Right kidney (tissue), 1 donor: ENCODE results near the gene SEL1L3.

Experiments
- DNase-seq: peaks from one replicate; pipeline ENCODE4 v3.0.0-alpha.2; 2016

SEL1L3 gene

GRCh38 chr4:25749150-25749794 lies 113.5 kb downstream of the SEL1L3 start:
- no peak for DNase-seq

GRCh38 chr4:25743971-25744370 lies 118.8 kb downstream of the SEL1L3 start:
- no peak for DNase-seq

- DNase-seq = no peak
Measured at GRCh38 chr4:25729564-25729963, 133.2 kb downstream of the SEL1L3 start.

GRCh38 chr4:25728886-25729285 lies 133.9 kb downstream of the SEL1L3 start:
- no peak for DNase-seq

GRCh38 chr4:25727711-25728493 lies 134.9 kb downstream of the SEL1L3 start:
- peak; percentile 37 for DNase-seq

GRCh38 chr4:25725870-25726269 lies 136.9 kb downstream of the SEL1L3 start:
- DNase-seq = no peak

GRCh38 chr4:25723409-25723808 lies 139.4 kb downstream of the SEL1L3 start:
- DNase-seq = no peak

- DNase-seq = no peak
Measured at GRCh38 chr4:25722964-25723363, 139.8 kb downstream of the SEL1L3 start.

- DNase-seq = no peak
Measured at GRCh38 chr4:25713812-25714211, 149.0 kb downstream of the SEL1L3 start.

GRCh38 chr4:25712611-25713010 lies 150.2 kb downstream of the SEL1L3 start:
- no peak for DNase-seq

- DNase-seq = no peak
Measured at GRCh38 chr4:25710637-25711036, 152.2 kb downstream of the SEL1L3 start.

GRCh38 chr4:25704516-25704915 lies 158.3 kb downstream of the SEL1L3 start:
- no peak for DNase-seq

- DNase-seq = no peak
Measured at GRCh38 chr4:25703731-25704388, 158.9 kb downstream of the SEL1L3 start.

- DNase-seq = no peak
Measured at GRCh38 chr4:25702848-25703247, 159.9 kb downstream of the SEL1L3 start.

- no peak for DNase-seq
Measured at GRCh38 chr4:25700661-25701060, 162.1 kb downstream of the SEL1L3 start.

GRCh38 chr4:25697516-25697915 lies 165.3 kb downstream of the SEL1L3 start:
- DNase-seq = no peak
